Measurements from ENCODE around the gene LCN1. TPM values are rescaled to one million over a fixed set of nuclear protein-coding genes. Genes with fewer than 3 reads are reported as not detected.
"Not testable (repeated sequence)": the region's sequence is repeated elsewhere in the genome, so short reads cannot be mapped to it uniquely, and the experiment has no call there.

LCN1 gene
- total RNA-seq, 1 donor, result not detected

- H3K4me2 ChIP-seq (ENCODE audit: insufficient read depth, low read length); H3K4me3 ChIP-seq (ENCODE audit: insufficient read depth, low read length); H4K20me1 ChIP-seq (ENCODE audit: insufficient read depth, low read length); H3K36me3 ChIP-seq (ENCODE audit: insufficient read depth, low read length); H3K79me2 ChIP-seq (ENCODE audit: insufficient read depth, low read length); H3K9me3 ChIP-seq (ENCODE audit: low read depth, low read length); H3K4me1 ChIP-seq (ENCODE audit: insufficient read depth, low read length); H3K27me3 ChIP-seq (ENCODE audit: insufficient read depth, low read length); H2AFZ ChIP-seq (ENCODE audit: low read length); H3K27ac ChIP-seq (ENCODE audit: low read depth, low read length); DNase-seq (ENCODE audit: insufficient read length, low spot score, missing footprints): not testable (repeated sequence)
Measured at GRCh38 chr9:135535631-135536030, 14.4 kb downstream of the LCN1 start.

GRCh38 chr9:135536216-135536615 lies 15.0 kb downstream of the LCN1 start:
- TF ChIP-seq, protein P1, sequence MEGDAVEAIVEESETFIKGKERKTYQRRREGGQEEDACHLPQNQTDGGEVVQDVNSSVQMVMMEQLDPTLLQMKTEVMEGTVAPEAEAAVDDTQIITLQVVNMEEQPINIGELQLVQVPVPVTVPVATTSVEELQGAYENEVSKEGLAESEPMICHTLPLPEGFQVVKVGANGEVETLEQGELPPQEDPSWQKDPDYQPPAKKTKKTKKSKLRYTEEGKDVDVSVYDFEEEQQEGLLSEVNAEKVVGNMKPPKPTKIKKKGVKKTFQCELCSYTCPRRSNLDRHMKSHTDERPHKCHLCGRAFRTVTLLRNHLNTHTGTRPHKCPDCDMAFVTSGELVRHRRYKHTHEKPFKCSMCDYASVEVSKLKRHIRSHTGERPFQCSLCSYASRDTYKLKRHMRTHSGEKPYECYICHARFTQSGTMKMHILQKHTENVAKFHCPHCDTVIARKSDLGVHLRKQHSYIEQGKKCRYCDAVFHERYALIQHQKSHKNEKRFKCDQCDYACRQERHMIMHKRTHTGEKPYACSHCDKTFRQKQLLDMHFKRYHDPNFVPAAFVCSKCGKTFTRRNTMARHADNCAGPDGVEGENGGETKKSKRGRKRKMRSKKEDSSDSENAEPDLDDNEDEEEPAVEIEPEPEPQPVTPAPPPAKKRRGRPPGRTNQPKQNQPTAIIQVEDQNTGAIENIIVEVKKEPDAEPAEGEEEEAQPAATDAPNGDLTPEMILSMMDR (IDR thresholded peaks at IDR 0.05; ENCODE audit: extremely low read depth, low read depth, low read length), result no peak

DNA sequence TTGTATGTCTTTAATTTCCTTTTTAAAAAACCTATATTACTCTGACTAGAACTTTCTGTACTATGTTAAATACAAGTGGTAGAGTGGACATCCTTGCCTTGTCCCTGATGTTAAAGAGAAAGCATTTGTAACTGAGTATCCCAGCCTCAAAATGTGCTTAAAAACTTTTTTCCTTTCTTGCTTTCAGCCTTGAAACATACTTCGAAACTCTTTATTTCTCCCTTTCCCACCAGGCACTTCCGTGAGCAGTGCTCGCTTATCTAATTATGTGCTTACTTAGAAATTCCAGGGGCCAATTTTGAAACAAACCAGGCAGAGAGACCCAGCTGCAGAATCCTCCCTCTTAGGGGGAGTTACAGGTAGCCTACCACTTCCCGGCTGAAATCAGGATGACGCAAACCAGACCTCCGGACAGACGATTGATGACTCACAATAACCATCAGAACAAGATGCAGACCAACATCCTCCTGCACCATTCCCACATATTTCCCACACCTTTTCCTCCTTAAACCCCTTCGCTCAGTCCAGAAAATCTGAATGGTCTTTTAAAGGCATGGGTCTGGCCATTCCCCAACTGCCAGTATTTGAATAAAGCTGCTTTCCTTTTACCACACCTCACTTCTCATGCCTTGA lies 22.1 kb downstream of the LCN1 start:
- H3K9me3 ChIP-seq (ENCODE audit: low read depth, low read length); H3K4me1 ChIP-seq (ENCODE audit: insufficient read depth, low read length); H2AFZ ChIP-seq (ENCODE audit: low read length); H3K27me3 ChIP-seq (ENCODE audit: insufficient read depth, low read length); H3K36me3 ChIP-seq (ENCODE audit: insufficient read depth, low read length); H3K4me3 ChIP-seq (ENCODE audit: insufficient read depth, low read length); H4K20me1 ChIP-seq (ENCODE audit: insufficient read depth, low read length); DNase-seq (ENCODE audit: insufficient read length, low spot score, missing footprints); H3K4me2 ChIP-seq (ENCODE audit: insufficient read depth, low read length); H3K27ac ChIP-seq (ENCODE audit: low read depth, low read length); H3K79me2 ChIP-seq (ENCODE audit: insufficient read depth, low read length): not testable (repeated sequence)

More at GRCh38 chr9:135536216-135536615, 15.0 kb downstream of the LCN1 start:
- H3K4me1 ChIP-seq (ENCODE audit: insufficient read depth, low read length), result no peaks in the 10 kb centered on the region
- no peaks in the 10 kb centered on the region for H3K9me3 ChIP-seq (ENCODE audit: low read depth, low read length)
- no peaks in the 10 kb centered on the region for H3K79me2 ChIP-seq (ENCODE audit: insufficient read depth, low read length)
- H4K20me1 ChIP-seq (ENCODE audit: insufficient read depth, low read length), result no peaks in the 10 kb centered on the region
- H3K4me3 ChIP-seq (ENCODE audit: insufficient read depth, low read length), result no peak overlapping the region
- peak; percentile 85 for DNase-seq (ENCODE audit: insufficient read length, low spot score, missing footprints)
- peaks cover 3% of the 10 kb centered on the region for H3K27me3 ChIP-seq (ENCODE audit: insufficient read depth, low read length)
- peak overlapping the region; percentile 18 for H3K4me2 ChIP-seq (ENCODE audit: insufficient read depth, low read length)
- H3K27ac ChIP-seq (ENCODE audit: low read depth, low read length), result no peak overlapping the region
- H3K36me3 ChIP-seq (ENCODE audit: insufficient read depth, low read length), result no peaks in the 10 kb centered on the region
- no peak overlapping the region for H2AFZ ChIP-seq (ENCODE audit: low read length)

GRCh38 chr9:135544981-135545635 lies 23.9 kb downstream of the LCN1 start:
- TF ChIP-seq, protein P1 (IDR thresholded peaks at IDR 0.05; ENCODE audit: extremely low read depth, low read depth, low read length), result no peak
- no peak overlapping the region for H2AFZ ChIP-seq (ENCODE audit: low read length)
- H3K4me3 ChIP-seq (ENCODE audit: insufficient read depth, low read length), result no peak overlapping the region
- H3K4me1 ChIP-seq (ENCODE audit: insufficient read depth, low read length), result no peaks in the 10 kb centered on the region
- no peaks in the 10 kb centered on the region for H4K20me1 ChIP-seq (ENCODE audit: insufficient read depth, low read length)
- H3K9me3 ChIP-seq (ENCODE audit: low read depth, low read length), result no peaks in the 10 kb centered on the region
- no peak for DNase-seq (ENCODE audit: insufficient read length, low spot score, missing footprints)
- no peak overlapping the region for H3K4me2 ChIP-seq (ENCODE audit: insufficient read depth, low read length)
- H3K27ac ChIP-seq (ENCODE audit: low read depth, low read length), result no peak overlapping the region
- no peaks in the 10 kb centered on the region for H3K27me3 ChIP-seq (ENCODE audit: insufficient read depth, low read length)
- H3K79me2 ChIP-seq (ENCODE audit: insufficient read depth, low read length), result no peaks in the 10 kb centered on the region
- no peaks in the 10 kb centered on the region for H3K36me3 ChIP-seq (ENCODE audit: insufficient read depth, low read length)

- not testable (repeated sequence) for H3K9me3 ChIP-seq (ENCODE audit: low read depth, low read length); H2AFZ ChIP-seq (ENCODE audit: low read length); H3K4me1 ChIP-seq (ENCODE audit: insufficient read depth, low read length); H3K27ac ChIP-seq (ENCODE audit: low read depth, low read length); H3K79me2 ChIP-seq (ENCODE audit: insufficient read depth, low read length); H3K36me3 ChIP-seq (ENCODE audit: insufficient read depth, low read length); H3K4me3 ChIP-seq (ENCODE audit: insufficient read depth, low read length); DNase-seq (ENCODE audit: insufficient read length, low spot score, missing footprints); H3K4me2 ChIP-seq (ENCODE audit: insufficient read depth, low read length); H3K27me3 ChIP-seq (ENCODE audit: insufficient read depth, low read length); H4K20me1 ChIP-seq (ENCODE audit: insufficient read depth, low read length)
Measured at GRCh38 chr9:135545646-135546176, 24.5 kb downstream of the LCN1 start, which contains the start of gene OBP2A. TSS of gene OBP2A (plus strand) at chr9:135546126. CDS start at chr9:135546181, 55 bp downstream.

- not testable (repeated sequence) for H3K4me2 ChIP-seq (ENCODE audit: insufficient read depth, low read length); H3K36me3 ChIP-seq (ENCODE audit: insufficient read depth, low read length); H3K4me3 ChIP-seq (ENCODE audit: insufficient read depth, low read length); H3K9me3 ChIP-seq (ENCODE audit: low read depth, low read length); H3K27me3 ChIP-seq (ENCODE audit: insufficient read depth, low read length); H3K79me2 ChIP-seq (ENCODE audit: insufficient read depth, low read length); H2AFZ ChIP-seq (ENCODE audit: low read length); DNase-seq (ENCODE audit: insufficient read length, low spot score, missing footprints); H3K27ac ChIP-seq (ENCODE audit: low read depth, low read length); H3K4me1 ChIP-seq (ENCODE audit: insufficient read depth, low read length); H4K20me1 ChIP-seq (ENCODE audit: insufficient read depth, low read length)
Measured at GRCh38 chr9:135546792-135547617, 25.8 kb downstream of the LCN1 start.

Data from osteoblast (primary cell).